GM21576 (cell line): ENCODE results near the gene GNAQ.

Experiments
- ATAC-seq: cut with Tn5 transposase; IDR thresholded peaks from one replicate; pipeline ENCODE4 v1.9.1; 2021; ENCODE audit warnings: mild to moderate bottlenecking, moderate library complexity; ENCODE audit not compliant: unreplicated experiment

GNAQ gene

DNA sequence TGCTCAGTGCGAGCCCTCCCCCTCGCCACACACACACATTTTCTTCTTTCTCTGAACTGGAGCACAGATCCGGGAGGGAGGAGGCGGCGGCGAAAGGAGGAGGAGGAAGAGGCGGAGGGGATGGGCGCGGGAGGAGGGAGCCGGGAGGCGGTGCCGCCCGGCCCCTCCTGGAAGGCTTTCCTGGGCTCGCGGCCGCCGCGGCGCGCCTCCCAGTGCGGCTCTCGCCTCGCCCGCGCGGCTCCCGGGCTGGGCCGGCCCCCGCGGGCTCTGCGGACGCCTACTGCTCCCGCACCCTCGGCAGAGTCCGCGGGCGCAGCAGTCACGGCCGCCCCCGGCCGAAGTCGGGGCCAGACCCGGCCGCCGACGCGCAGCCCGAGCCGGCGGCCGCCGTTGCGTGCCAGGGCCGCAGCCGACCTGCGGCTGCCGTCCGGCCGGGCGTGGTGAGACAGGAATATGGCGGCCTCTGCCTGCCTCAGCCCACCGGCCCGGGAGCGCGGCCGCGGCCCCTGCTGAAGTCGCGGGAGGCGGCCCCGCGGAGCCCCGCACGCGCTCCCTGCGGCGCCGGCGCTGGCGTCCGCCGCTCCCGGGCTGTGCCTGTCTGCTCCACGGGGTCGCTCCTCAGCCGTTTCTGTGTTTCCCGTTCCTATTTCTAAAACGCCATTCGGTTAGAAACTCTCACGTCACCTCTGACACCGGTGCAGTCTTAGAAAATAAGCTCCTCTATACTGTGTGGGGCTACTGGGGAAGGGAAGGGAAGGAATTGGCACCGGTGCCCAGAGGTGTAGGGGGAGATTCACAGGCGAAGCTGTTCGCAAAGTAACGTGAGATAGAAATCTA is 500 bp upstream of the GNAQ start:
- ATAC-seq, result no peak

DNA sequence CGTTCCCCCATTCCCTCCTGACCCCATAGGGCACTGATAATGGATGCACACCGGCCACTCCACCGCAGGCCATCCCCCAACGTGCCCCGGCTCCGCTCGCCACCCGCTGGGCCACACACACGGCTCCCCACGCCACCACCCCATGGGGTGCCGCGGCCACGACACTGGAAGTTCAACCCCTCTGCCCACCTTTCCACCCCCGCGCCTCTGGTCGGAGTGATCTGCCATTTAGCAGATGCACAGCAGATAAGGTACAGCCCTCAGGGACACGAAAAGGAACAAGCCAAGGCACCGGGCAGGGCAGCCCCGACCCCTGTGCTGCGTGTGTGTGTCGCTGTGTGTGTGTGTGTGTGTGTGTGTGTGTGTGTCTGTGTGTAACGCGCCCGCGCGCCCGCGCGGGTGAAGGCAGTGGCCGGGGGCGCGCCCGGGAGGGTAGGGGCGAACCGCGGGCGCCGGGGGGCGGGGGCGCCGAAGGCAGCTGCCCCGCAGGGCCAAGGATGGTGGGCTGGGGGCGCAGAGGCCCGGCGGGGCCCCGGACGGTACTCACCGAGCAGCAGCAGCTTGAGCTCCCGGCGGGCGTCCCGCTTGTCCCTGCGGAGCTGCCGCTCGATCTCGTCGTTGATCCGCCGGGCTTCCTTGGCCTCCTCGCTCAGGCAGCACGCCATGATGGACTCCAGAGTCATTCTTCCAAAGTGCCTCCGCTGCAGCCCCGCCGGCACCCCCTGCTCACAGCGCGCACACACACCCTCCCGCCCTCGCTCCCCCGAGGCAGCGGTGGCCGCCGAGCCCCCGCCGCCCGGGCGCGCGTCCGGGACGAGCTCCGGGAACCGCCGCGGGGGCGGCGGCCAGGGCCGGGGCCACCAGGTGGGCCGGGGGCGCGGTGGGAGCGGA is 813 bp downstream of the GNAQ start:
- no peak for ATAC-seq

DNA sequence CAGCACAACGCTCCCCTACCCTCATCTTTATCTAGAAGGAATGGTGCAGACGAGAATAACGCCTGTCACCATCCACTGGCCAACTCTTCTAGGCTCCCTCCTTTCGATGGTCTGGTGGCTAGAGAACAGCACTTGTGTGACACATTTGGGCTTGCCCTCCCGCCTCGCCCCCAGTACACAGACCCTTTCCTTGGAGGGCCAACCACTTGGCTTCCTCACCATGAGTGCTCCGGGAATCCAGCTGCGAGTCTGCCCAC is 1.4 kb downstream of the GNAQ start:
- no peak for ATAC-seq

DNA sequence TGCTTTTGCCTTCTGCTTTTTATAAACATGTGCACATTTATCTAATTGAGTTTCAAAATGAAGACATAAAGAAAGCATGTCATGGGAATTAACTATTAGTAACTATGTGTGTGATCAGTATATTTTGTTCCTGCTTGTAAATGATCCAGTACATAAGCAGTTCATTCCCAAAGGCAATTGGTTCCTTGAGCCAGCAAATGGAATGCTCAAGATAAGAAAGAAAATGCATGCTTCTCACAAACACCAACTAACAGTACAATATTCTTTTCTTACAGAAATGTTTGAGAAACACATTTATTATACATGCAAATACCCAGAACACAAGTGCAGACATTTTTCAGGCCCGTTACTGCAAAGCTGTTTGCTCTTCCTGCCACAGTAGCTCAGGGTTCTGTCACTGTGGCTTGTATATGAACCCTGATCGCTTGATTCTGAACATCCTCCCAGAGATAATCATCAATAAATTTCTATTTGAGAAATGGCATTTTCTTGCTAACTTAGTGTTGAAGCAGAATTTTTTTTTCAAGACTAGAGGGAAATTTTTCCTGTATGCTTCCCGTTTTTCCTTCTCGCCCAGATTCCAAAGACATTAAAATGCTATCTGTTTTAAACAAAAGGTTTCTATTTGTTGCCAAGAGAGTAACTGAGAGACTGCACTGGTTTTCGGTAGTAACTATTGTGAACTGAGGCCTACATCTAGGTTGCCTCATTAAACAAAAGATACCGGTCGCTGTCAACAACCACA is 1.9 kb downstream of the GNAQ start:
- no peak for ATAC-seq

DNA sequence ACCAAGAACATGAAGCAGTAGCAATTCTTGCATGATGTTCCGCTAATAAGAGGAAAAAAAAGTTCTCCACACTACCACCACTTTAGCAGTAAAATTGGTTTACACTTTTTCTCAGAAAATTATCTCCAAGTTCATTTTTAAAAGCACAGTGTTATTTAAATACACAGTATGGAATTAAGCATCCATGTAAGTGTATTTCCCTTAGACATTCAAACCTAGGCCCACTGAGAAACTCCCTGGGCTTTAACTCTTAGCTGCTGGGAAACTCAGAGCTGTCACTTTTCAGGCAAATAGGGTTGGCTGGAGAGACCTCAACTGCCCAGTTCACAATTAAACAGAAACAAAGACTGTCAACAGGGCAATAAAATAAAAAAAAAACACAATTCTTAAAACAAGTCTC is 2.7 kb downstream of the GNAQ start:
- ATAC-seq, result no peak

DNA sequence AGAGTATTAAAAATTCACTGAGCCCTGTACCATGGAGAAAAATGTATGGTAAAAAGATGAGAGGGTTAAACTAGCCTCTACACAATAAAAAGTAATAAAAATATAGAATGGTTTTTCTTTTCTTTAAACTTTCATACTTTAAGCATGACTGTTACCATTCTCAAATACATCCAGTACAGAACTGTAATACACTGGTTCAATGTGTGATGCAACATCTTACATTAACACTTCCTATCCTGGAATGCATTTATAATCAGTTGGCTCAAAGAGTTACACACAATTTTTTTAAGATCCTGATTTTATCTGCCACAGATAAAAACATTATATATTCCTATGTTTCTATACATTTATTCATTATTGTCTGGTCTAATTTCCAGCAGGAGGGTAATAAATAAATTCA is 4.7 kb downstream of the GNAQ start:
- ATAC-seq, result no peak

- no peak for ATAC-seq
Measured at GRCh38 chr9:78026416-78026815, 5.2 kb downstream of the GNAQ start.

GRCh38 chr9:78025186-78025585 is 6.4 kb downstream of the GNAQ start:
- ATAC-seq, result no peak

DNA sequence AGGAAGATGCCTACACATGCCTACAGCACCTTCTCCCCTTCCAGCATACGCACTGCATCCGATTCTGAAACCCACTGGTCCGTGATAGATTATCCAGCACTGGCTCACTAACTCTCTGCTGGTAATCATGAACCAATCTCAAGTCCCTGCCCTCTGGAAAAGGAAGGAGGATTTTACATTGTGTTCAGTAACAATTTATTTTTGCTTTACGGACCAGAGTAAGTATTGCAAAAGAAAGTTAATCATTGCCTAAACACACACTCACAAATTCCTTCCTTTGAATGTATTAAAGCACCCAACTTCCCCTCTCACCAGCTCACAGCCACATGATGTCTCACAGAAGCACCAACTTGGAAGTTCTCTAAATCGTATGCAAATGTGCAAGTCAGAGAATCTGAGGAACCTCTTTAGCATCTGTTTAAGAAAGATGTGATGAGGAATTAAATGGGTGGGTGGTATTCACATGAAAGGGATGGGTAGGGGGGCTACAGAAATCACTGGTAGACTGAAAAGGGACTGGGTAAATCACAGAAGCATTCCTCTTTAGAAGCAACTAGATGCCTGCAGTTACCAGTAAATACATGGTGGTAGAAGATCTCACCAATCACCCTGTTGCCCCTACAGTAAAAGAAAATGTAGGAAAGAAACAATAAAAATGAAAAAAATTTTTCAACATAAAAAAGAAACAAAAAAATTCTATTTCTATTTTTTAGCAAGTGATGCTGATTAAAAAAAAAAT is 8.4 kb downstream of the GNAQ start:
- no peak for ATAC-seq

GRCh38 chr9:78021697-78022096 is 9.9 kb downstream of the GNAQ start:
- ATAC-seq, result no peak

- no peak for ATAC-seq
Measured at GRCh38 chr9:78017190-78017693, 14.4 kb downstream of the GNAQ start.

GRCh38 chr9:78015241-78015640 is 16.4 kb downstream of the GNAQ start:
- ATAC-seq, result no peak

DNA sequence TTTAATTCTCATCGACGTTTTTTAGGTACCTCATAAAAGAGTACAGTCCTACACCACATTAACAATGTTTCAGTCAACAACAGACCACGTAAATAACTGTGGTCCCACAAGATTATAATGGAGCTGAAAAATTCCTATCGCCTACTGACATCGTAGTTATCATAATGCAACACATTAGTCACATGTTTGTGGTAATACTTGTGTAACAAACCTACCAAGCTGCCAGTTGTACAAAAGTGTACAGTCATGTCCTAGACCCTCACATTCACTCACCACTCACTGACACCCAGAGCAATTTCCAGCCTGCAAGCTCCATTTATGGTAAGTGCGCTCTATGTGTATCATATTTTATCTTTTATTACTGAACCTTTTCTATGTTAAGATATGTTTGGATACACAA is 16.8 kb downstream of the GNAQ start:
- ATAC-seq, result no peak

DNA sequence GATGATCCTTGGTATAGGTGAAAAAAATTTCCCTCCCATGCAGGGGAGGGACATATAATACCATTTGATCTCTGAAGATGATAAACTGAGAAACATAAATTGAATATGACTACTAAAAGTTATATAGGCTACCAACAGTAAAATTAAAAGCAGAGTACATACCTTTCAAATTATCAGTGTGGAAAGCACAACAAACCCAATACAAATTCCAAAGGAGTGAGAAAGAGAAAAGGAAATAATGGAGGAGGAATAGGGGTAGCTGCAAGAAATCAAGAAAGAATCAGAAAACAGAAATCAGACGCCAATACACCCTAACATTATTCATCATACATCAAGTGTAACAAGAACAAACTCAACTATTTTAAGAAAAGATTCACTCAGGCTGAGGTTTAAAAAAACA is 17.7 kb downstream of the GNAQ start:
- no peak for ATAC-seq

GRCh38 chr9:78011049-78011448 is 20.6 kb downstream of the GNAQ start:
- ATAC-seq, result no peak

GRCh38 chr9:78010445-78010844 is 21.2 kb downstream of the GNAQ start:
- no peak for ATAC-seq

DNA sequence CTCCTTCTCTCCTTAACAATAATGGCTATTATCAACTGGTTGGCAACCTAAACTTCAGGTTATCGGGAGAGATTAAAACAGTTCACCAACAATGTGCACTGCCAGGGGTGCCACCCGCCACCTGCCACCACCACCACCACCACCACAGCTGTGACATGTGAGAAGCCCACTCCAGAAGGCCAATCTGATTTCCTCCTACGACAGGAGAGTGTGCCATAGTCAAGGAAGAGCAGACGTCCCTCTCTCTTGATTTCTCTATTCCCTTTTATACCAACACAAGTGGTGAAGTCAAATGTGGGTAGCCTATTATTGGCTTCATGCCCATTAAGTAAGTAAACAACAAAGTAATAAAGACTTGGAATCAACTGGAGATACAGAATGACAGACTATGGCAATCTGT is 22.4 kb downstream of the GNAQ start:
- ATAC-seq, result no peak

- no peak for ATAC-seq
Measured at GRCh38 chr9:78006734-78007133, 24.9 kb downstream of the GNAQ start.

DNA sequence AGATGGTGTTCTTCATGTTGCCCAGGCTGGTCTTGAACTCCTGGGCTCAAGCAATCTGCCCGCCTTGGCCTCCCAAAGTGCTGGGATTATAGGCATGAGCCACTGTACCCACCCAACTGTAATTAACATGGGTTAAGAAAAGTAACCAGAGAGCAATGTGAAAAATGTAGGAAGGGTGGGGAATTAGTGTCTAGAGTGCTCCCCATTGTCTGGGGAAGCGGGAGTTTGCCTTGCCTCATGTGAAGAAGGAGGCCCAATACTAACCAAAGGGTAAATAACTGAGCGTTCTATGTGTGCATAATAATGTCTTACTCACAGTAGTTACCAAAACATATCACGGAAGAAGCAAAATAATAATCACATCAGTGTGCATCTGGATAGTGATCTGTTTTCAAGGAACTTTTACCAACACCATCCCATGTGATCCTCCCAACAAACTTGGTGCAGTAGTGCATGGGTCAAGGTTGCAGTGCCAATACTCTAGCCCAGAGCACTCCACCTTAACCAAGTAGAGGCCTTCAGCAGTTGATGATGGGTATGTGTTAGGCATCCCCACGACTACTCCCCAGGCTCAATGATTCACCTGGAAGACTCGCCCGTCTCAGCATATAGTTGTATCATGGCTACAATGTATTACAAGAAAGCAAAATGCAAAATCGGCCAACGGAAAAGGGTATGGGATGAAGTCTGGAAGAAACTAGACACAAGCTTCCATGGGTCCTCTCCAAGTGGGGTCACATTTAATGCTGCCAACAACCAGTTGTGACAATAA is 26.2 kb downstream of the GNAQ start:
- ATAC-seq, result no peak
